Calu3 (cell line): ENCODE data around the gene C20orf144. TPM values are rescaled to one million over a fixed set of nuclear protein-coding genes. Genes with fewer than 3 reads are reported as not detected.

Experiments used
- BruUV-seq: library from RNA; stranded (reverse); fragments of 400-500 nt; replicated peaks from 2 replicates; lab custom pipeline; 2021; lab: Mats Ljungman, UMichigan
- CTCF ChIA-PET: fragments of 300-600 bp; sonication (Branson Sonifier 250); formaldehyde crosslinking; loops from one replicate; lab custom pipeline; 2022; ENCODE audit warnings: antibody characterized with exemption; lab: Charles Lee
- DNase-seq: peaks from one replicate; pipeline ENCODE4 v3.0.0; 2022
- H3K27ac Mint-ChIP-seq: one replicate; pipeline ENCODE4 v1.8.0; 2022; ENCODE audit warnings: mixed read lengths; ENCODE audit not compliant: unreplicated experiment
- H3K27me3 Mint-ChIP-seq: one replicate; pipeline ENCODE4 v1.8.0; 2022; ENCODE audit warnings: mixed read lengths; ENCODE audit not compliant: unreplicated experiment
- H3K36me3 Mint-ChIP-seq: one replicate; pipeline ENCODE4 v1.8.0; 2022; ENCODE audit warnings: mild to moderate bottlenecking, moderate library complexity, mixed read lengths; ENCODE audit not compliant: insufficient read depth, unreplicated experiment
- H3K4me1 Mint-ChIP-seq: one replicate; pipeline ENCODE4 v1.8.0; 2022; ENCODE audit warnings: mild to moderate bottlenecking, low read depth, mixed read lengths; ENCODE audit not compliant: unreplicated experiment
- H3K4me3 Mint-ChIP-seq: one replicate; pipeline ENCODE4 v1.8.0; 2022; ENCODE audit warnings: mild to moderate bottlenecking, low read depth, moderate library complexity, mixed read lengths; ENCODE audit not compliant: unreplicated experiment
- H3K9me3 Mint-ChIP-seq: one replicate; pipeline ENCODE4 v1.8.0; 2022; ENCODE audit warnings: low read depth, mixed read lengths; ENCODE audit not compliant: unreplicated experiment
- intact Hi-C: fragments of 100-400 bp; cut with micrococcal nuclease; formaldehyde crosslinking; loops from one replicate; pipeline ENCODE4 v1.10.0; 2022; ENCODE audit not compliant: unreplicated experiment
- total RNA-seq: library from RNA; stranded (reverse); gene quantifications from 2 replicates; pipeline ENCODE4 v1.2.3, GENCODE V29; 2022
- TF ChIP-seq, protein P1 (sequence below): fragments of 200-600 bp; IDR thresholded peaks from one replicate; pipeline ENCODE4 v1.8.0; 2022; ENCODE audit warnings: antibody characterized with exemption; ENCODE audit not compliant: unreplicated experiment

The C20orf144 gene
- total RNA-seq, 1 experiment from 2014 or later, result 0.45 TPM

DNA sequence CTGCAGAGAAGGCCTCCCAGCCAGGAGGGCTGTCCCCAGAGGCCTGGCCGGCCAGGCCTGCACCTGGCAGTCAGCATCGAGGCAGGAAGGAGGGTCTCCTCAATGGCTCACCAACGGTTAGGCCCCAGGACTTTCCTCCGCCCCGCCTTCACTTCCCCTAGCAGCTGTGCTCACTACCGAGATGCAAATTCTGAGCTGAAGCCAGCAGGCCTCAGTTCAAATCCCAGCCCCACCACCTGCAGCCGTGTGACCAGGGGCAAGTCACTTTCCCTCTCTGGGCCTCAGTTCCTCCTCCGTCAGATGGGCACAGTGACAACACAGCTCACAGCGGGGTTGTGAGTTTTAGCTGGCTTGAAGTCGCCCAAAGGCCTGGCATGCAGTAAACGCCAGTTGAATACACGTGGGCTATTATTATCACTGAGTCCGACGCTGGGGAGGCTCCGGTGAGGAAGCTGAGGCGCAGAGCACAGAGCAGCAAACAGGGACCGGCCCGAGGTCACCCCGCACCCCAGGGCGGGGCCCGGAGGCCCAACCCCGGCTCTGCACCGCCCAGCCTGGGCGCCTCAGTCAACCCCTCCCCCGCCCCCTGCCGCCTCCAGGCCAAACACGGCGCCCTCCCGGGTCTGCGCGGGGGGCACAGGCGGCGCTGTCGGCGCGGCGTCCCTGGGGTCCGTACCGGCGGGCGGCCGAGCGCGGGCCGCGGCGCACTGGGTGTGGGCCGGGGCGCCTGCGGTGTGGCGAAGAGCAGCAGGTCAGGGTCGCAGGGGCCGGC is 23.4 kb downstream of the C20orf144 start:
- Mint-ChIP-seq H3K36me3 (peaks cover 45% of the 10 kb centered on the region), H3K4me3 (peak overlapping the region; percentile 62), H3K4me1 (peaks cover 44% of the 10 kb centered on the region), H3K27me3 (no peaks in the 10 kb centered on the region), H3K9me3 (no peaks in the 10 kb centered on the region), H3K27ac (peak overlapping the region; percentile 69)
- intact Hi-C loops, result loop anchor here (5.0 kb wide), 1 partner anchor 112 kb away; no protein-coding TSS in a partner anchor
- CTCF ChIA-PET, result interaction anchor here (1.0 to 1.5 kb wide), 2 partner anchors 18 to 47 kb away, joined by 3 to 11 read pairs; partner anchors contain the start of gene ACTL10
- BruUV-seq, result TSS peak; percentile 47
- peak; percentile 74 for DNase-seq
- TF ChIP-seq, protein P1, sequence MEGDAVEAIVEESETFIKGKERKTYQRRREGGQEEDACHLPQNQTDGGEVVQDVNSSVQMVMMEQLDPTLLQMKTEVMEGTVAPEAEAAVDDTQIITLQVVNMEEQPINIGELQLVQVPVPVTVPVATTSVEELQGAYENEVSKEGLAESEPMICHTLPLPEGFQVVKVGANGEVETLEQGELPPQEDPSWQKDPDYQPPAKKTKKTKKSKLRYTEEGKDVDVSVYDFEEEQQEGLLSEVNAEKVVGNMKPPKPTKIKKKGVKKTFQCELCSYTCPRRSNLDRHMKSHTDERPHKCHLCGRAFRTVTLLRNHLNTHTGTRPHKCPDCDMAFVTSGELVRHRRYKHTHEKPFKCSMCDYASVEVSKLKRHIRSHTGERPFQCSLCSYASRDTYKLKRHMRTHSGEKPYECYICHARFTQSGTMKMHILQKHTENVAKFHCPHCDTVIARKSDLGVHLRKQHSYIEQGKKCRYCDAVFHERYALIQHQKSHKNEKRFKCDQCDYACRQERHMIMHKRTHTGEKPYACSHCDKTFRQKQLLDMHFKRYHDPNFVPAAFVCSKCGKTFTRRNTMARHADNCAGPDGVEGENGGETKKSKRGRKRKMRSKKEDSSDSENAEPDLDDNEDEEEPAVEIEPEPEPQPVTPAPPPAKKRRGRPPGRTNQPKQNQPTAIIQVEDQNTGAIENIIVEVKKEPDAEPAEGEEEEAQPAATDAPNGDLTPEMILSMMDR, result no peak

GRCh38 chr20:33686100-33686983 is 24.2 kb downstream of the C20orf144 start, which contains the start of gene E2F1:
E2F1 (minus strand) TSS chr20:33686385; CDS start chr20:33686264, 121 bp downstream.
- peak within 1 kb of the TSS; percentile 69 for H3K27ac Mint-ChIP-seq
- peak within 1 kb of the TSS; percentile 62 for H3K4me3 Mint-ChIP-seq
- no TSS peak for BruUV-seq
- H3K4me1 Mint-ChIP-seq, result peaks cover 44% of the 10 kb centered on the region
- H3K9me3 Mint-ChIP-seq, result no peaks in the 10 kb centered on the region
- intact Hi-C loops, result loop anchor here (5.0 kb wide), 1 partner anchor 111 kb away; no protein-coding TSS in a partner anchor
- peaks cover 45% of the 10 kb centered on the region for H3K36me3 Mint-ChIP-seq
- DNase-seq, result peak; percentile 100
- TF ChIP-seq, protein P1, result no peak
- CTCF ChIA-PET, result interaction anchor here (1.0 to 1.1 kb wide), 2 partner anchors 19 to 46 kb away, joined by 3 read pairs; no protein-coding TSS in a partner anchor
- no peaks in the 10 kb centered on the region for H3K27me3 Mint-ChIP-seq

- DNase-seq, result no peak
- Mint-ChIP-seq H3K36me3 (peaks cover 39% of the 10 kb centered on the region), H3K4me3 (peak overlapping the region; percentile 62), H3K27ac (peak overlapping the region; percentile 44), H3K27me3 (no peaks in the 10 kb centered on the region), H3K9me3 (no peaks in the 10 kb centered on the region), H3K4me1 (peaks cover 40% of the 10 kb centered on the region)
- no TSS peak for BruUV-seq
- intact Hi-C loops, result loop anchor here (5.0 kb wide), 1 partner anchor 110 kb away; no protein-coding TSS in a partner anchor
- CTCF ChIA-PET, result interaction anchor here (1.1 kb wide), 1 partner anchor 20 kb away, joined by 3 read pairs; no protein-coding TSS in a partner anchor
- TF ChIP-seq, protein P1, result no peak
These were observed 24.8 kb downstream of the C20orf144 start for GRCh38 chr20:33686984-33687366.

GRCh38 chr20:33687370-33687915 is 25.3 kb downstream of the C20orf144 start:
- Mint-ChIP-seq H3K9me3 (no peaks in the 10 kb centered on the region), H3K4me3 (peak overlapping the region; percentile 62), H3K27ac (no peak overlapping the region), H3K4me1 (peaks cover 35% of the 10 kb centered on the region), H3K36me3 (peaks cover 38% of the 10 kb centered on the region), H3K27me3 (no peaks in the 10 kb centered on the region)
- intact Hi-C loops, result loop anchor here (5.0 kb wide), 1 partner anchor 110 kb away; no protein-coding TSS in a partner anchor
- TF ChIP-seq, protein P1, result no peak
- no peak for DNase-seq
- CTCF ChIA-PET, result interaction anchor here (0.6 to 1.1 kb wide), 2 partner anchors 20 to 1528 kb away, joined by 3 to 4 read pairs; no protein-coding TSS in a partner anchor
- BruUV-seq, result no TSS peak
